HG03521 (cell line): Measurements from ENCODE around the gene CRYL1.

Experiments
- ATAC-seq: cut with Tn5 transposase; IDR thresholded peaks from one replicate; pipeline ENCODE4 v1.9.1; 2021; ENCODE audit warnings: mild to moderate bottlenecking, moderate library complexity; ENCODE audit not compliant: unreplicated experiment

The CRYL1 gene

GRCh38 chr13:20528452-20528851 lies 2.8 kb upstream of the CRYL1 start:
- no peak for ATAC-seq

DNA sequence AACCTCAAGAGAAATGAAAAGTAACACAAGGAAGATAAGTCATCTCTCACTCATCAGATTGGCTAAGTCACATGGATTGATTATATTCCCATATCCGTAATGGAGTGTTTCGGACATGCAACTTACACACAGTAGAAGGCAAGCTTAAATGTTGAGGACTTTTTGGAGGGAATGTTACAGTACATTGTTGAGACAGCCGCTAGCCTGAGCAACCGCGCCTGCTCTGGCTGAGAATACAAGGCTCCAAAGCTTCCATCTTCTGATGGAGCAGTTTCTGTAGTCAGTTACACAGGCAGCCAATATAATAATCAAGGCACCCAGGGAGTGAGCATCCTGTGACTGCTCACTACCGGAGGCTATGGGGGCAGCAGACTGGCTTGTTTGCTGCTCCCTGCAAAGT lies 1.0 kb upstream of the CRYL1 start:
- no peak for ATAC-seq

GRCh38 chr13:20525144-20525600 lies 485 bp downstream of the CRYL1 start:
- no peak for ATAC-seq

GRCh38 chr13:20521364-20522115 lies 4.1 kb downstream of the CRYL1 start:
- no peak for ATAC-seq

DNA sequence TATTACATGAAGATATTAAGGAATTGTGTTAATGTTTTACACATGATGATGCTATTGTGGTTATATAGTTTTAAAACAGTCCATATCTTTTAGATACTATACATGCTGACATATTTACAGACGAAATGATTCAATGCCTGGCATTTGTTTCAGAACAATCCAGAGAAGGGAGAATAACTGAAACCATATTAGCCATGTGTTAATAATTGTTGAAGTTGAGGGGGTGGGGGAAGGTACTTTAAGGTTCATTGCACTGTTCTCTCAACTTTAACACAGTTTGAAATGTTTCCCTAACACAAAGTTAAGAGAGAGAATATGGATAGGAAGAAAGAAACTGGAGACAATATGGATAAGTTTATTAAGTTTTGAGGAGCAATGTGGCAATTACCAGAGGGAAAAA lies 5.8 kb downstream of the CRYL1 start:
- no peak for ATAC-seq

DNA sequence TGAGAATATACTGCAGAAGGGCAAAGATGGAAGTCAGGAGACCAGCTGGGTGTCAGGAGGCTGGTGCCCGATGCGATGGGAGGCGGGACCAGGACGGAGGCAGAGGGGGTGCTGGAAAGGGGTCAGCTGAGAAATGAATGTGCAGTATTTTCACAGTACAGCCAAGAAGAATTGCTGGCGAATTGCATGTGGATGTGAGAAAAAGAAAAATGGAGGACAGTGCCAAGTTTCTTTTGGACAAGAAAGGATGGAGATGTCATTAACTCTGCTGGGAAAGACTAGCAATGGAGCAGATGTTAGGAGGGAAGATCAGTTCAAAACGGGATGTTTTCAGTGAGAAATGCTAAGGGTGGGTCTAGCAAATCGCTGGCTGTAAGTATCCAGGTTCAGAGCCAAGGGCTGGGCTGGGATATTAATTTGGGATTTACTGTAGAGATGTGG lies 7.0 kb downstream of the CRYL1 start:
- no peak for ATAC-seq

DNA sequence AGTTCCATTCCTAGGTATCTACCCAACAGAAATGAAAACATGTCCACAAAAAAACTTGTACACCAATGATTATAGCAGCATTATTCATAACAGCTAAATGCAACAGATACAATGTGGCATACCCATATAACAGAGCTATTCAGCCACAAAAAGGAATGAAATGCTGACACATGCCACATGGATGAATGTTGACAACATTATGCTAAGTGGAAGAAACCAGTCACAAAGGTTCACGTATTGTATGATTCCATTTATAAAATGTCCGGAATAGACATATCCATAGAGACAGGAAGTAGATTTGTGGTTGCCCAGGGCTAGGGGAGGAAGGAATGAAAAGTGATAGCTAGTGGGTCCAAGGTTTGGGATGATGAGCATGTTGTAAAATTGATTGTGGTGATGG lies 10.8 kb downstream of the CRYL1 start:
- ATAC-seq = no peak

DNA sequence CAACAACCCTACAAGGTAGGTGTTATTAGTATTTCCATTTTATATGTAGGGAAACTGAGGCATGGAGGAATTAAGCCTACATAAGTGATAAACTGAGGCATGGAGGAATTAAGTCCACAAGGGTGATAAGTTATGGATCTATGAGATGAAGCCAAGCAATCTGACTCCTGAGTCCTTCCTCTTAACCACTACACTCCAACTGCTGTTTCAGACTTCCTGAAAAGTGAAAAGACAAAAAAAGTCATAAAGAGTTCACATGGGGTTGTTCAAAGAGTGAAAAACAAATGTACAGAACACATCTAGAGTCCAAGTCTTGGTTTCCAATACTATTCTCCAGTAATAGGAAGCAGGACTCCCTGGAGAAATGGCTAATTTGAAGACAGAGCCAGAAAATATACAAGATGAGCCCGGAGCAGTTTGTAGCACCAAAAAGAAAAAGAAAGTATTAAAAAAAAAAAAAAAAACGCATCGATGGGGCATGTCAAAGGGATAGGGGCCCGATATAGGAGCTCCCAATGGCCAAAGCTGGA lies 12.1 kb downstream of the CRYL1 start:
- ATAC-seq = no peak

GRCh38 chr13:20512042-20512683 lies 13.5 kb downstream of the CRYL1 start:
- ATAC-seq = no peak

GRCh38 chr13:20506696-20507095 lies 19.0 kb downstream of the CRYL1 start:
- ATAC-seq = no peak

DNA sequence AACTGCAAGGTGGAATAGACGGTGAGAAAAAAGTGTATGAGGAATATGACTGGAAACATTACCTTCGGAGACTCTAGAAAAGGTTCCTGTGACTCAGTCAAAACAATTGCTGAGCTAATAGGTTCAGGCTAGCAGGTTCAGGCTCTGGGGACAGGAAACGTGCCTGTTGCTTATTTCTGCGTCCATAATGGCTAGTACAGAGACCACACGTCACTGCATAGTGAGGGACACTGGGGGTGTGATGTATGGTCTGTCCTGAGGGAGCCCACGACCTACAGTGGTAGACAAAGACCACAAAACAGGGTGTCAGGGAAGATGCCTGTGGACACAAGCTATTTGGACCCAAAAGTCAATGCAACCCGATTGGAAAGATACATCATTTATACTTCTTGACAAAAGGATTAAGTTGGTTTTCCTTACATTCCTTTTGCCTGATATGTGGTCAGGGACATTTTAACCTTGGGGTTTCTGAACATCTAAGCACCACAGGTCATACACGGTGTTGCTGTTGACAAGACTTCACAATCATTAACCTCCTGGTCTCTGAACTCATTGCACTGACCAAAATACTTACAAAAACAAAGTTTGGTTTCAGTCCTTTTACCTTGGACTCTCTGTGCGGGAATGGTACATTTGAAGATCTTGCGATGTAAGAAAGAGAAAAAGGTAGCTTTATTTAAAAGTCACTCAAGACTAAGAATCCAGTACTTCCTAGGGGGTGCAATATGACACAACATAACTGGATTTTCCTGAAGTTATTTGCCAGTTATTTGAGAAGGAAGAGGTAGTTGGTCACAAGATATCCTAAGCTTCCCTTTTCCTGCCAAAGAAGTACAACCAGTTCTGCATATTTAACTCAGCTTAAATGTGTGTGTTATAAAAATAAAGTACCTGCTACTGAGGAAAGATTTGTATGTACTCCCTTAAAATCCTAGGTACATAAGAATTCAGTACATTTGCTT lies 20.0 kb downstream of the CRYL1 start:
- ATAC-seq = no peak

- no peak for ATAC-seq
Measured at GRCh38 chr13:20503088-20504083, 22.3 kb downstream of the CRYL1 start.

GRCh38 chr13:20501592-20501991 lies 24.1 kb downstream of the CRYL1 start:
- no peak for ATAC-seq

GRCh38 chr13:20501120-20501519 lies 24.5 kb downstream of the CRYL1 start:
- no peak for ATAC-seq

GRCh38 chr13:20499986-20500385 lies 25.7 kb downstream of the CRYL1 start:
- ATAC-seq = no peak

DNA sequence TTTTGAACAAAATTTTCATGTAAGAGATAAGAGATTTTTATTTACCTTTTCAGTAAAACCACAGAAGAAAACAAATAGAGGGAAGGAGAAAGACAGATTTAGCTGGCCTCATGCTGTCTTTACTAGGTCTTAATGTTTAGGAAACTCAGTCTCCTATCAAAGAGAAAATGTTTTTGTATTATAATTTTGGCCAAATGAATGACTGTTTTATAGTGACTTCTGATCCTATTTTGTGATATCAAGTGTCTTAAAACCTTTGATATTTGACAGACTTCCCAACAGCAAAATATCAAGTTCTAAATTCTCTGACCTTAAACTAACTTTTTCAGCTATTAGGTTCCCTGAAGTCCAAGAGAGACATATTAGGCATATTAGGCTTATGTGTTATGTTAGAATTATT lies 27.0 kb downstream of the CRYL1 start:
- ATAC-seq = no peak

GRCh38 chr13:20498129-20498528 lies 27.5 kb downstream of the CRYL1 start:
- ATAC-seq = no peak

GRCh38 chr13:20497006-20497775 lies 28.5 kb downstream of the CRYL1 start:
- no peak for ATAC-seq
